ENCODE data around the gene ARHGEF3. TPM values are rescaled to one million over a fixed set of nuclear protein-coding genes. Genes with fewer than 3 reads are reported as not detected.
"Not testable (repeated sequence)": the region's sequence is repeated elsewhere in the genome, so short reads cannot be mapped to it uniquely, and the experiment has no call there.

ARHGEF3 gene
- total RNA-seq, 1 donor from 2014 or later = 59.2 TPM

DNA sequence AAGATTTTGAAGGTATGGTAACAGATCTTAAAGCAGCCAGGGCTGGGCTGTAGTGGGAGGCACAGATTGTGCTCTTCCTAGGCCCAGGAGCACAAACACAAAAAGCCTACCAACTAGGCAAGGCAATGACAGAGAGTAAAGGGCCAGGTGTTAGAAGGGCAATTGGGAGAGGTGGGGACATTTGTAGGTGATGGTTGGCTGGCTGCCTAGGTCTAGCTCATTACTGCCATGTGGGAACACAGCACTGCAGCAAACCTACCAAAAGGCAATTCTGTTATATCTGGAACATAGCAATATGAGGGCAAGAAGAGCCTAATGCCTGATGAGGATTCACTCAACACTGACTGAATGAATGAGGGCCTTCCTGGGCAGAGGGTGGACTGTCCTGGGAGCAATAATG, 30.4 kb downstream of the ARHGEF3 start:
- peaks cover 68% of the 10 kb centered on the region for H3K4me1 Mint-ChIP-seq (ENCODE audit: low read depth)
- H3K27ac Mint-ChIP-seq = peak overlapping the region; percentile 34
- H3K9me3 Mint-ChIP-seq = no peaks in the 10 kb centered on the region
- no peak for DNase-seq (ENCODE audit: low spot score)
- no peaks in the 10 kb centered on the region for H3K27me3 Mint-ChIP-seq (ENCODE audit: insufficient read depth)
- H3K4me3 Mint-ChIP-seq = no peak overlapping the region
- intact Hi-C loops (cut with micrococcal nuclease) = no loop called here
- peaks cover 59% of the 10 kb centered on the region for H3K36me3 Mint-ChIP-seq (ENCODE audit: low read depth)

GRCh38 chr3:56769116-56769707, 32.5 kb downstream of the ARHGEF3 start:
- H3K36me3 Mint-ChIP-seq (ENCODE audit: low read depth) = peaks cover 63% of the 10 kb centered on the region
- no peak for DNase-seq (ENCODE audit: low spot score)
- H3K4me1 Mint-ChIP-seq (ENCODE audit: low read depth) = peaks cover 70% of the 10 kb centered on the region
- H3K27ac Mint-ChIP-seq = peak overlapping the region; percentile 38
- intact Hi-C loops (cut with micrococcal nuclease) = no loop called here
- no peaks in the 10 kb centered on the region for H3K27me3 Mint-ChIP-seq (ENCODE audit: insufficient read depth)
- H3K4me3 Mint-ChIP-seq = no peak overlapping the region
- H3K9me3 Mint-ChIP-seq = no peaks in the 10 kb centered on the region

- no peak for DNase-seq (ENCODE audit: low spot score)
- Mint-ChIP-seq H3K9me3 (no peaks in the 10 kb centered on the region), H3K4me3 (no peak overlapping the region), H3K27ac (peak overlapping the region; percentile 7), H3K4me1 (ENCODE audit: low read depth) (peaks cover 75% of the 10 kb centered on the region), H3K36me3 (ENCODE audit: low read depth) (peaks cover 59% of the 10 kb centered on the region), H3K27me3 (ENCODE audit: insufficient read depth) (no peaks in the 10 kb centered on the region)
- intact Hi-C loops (cut with micrococcal nuclease) = no loop called here
These were observed 36.7 kb downstream of the ARHGEF3 start for GRCh38 chr3:56764904-56765547.

DNA sequence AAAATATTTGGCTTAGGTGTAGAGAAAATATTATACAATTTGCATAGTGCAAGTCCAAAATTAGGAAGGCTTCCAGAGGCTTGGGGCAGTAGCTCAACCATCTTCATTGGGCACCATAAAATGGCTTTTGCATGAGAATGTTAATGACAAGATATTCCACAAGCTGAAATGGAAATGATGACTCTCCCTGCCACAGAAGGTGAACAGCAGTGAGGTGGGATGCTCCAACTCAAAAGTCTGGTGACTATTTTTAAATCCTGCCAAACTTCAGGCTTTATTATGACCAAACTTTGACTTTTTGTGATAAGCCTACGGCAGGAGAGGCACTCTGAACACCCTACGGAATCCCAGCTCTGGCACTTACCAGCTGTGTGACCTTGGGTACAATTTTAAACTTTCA, 37.6 kb downstream of the ARHGEF3 start:
- Mint-ChIP-seq H3K36me3 (ENCODE audit: low read depth) (peaks cover 57% of the 10 kb centered on the region), H3K27me3 (ENCODE audit: insufficient read depth) (no peaks in the 10 kb centered on the region), H3K4me1 (ENCODE audit: low read depth) (peaks cover 75% of the 10 kb centered on the region), H3K27ac (peak overlapping the region; percentile 15), H3K4me3 (no peak overlapping the region), H3K9me3 (no peaks in the 10 kb centered on the region)
- DNase-seq (ENCODE audit: low spot score) = no peak
- intact Hi-C loops (cut with micrococcal nuclease) = no loop called here

DNA sequence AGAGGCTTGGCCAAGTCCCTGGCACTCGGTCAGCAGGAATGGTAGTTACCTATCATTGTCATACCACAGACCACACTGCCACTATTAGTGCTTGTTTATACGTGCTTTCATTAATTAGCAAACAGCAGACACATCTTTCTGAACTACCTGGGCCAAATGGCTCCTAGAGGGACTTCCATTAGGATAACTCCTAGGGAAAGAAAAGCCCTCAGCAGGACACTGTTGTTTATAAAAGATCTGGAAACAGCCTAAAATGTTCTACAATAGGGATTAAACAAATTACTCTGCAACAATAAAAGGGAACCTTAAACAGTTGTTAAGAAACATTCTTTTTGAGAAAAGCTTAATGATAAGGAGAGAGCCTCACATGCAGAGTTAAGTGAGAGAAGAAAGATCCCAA, 38.5 kb downstream of the ARHGEF3 start:
- peaks cover 54% of the 10 kb centered on the region for H3K36me3 Mint-ChIP-seq (ENCODE audit: low read depth)
- H3K27ac Mint-ChIP-seq = no peak overlapping the region
- no peaks in the 10 kb centered on the region for H3K27me3 Mint-ChIP-seq (ENCODE audit: insufficient read depth)
- H3K9me3 Mint-ChIP-seq = no peaks in the 10 kb centered on the region
- no peak overlapping the region for H3K4me3 Mint-ChIP-seq
- H3K4me1 Mint-ChIP-seq (ENCODE audit: low read depth) = peaks cover 75% of the 10 kb centered on the region
- intact Hi-C loops (cut with micrococcal nuclease) = no loop called here
- no peak for DNase-seq (ENCODE audit: low spot score)

- no peak for DNase-seq (ENCODE audit: low spot score)
- Mint-ChIP-seq H3K36me3 (ENCODE audit: low read depth) (peaks cover 54% of the 10 kb centered on the region), H3K9me3 (no peaks in the 10 kb centered on the region), H3K4me3 (no peak overlapping the region), H3K4me1 (ENCODE audit: low read depth) (peaks cover 75% of the 10 kb centered on the region), H3K27me3 (ENCODE audit: insufficient read depth) (no peaks in the 10 kb centered on the region), H3K27ac (no peak overlapping the region)
- intact Hi-C loops (cut with micrococcal nuclease) = no loop called here
These were observed 39.0 kb downstream of the ARHGEF3 start for GRCh38 chr3:56762718-56763117.

DNA sequence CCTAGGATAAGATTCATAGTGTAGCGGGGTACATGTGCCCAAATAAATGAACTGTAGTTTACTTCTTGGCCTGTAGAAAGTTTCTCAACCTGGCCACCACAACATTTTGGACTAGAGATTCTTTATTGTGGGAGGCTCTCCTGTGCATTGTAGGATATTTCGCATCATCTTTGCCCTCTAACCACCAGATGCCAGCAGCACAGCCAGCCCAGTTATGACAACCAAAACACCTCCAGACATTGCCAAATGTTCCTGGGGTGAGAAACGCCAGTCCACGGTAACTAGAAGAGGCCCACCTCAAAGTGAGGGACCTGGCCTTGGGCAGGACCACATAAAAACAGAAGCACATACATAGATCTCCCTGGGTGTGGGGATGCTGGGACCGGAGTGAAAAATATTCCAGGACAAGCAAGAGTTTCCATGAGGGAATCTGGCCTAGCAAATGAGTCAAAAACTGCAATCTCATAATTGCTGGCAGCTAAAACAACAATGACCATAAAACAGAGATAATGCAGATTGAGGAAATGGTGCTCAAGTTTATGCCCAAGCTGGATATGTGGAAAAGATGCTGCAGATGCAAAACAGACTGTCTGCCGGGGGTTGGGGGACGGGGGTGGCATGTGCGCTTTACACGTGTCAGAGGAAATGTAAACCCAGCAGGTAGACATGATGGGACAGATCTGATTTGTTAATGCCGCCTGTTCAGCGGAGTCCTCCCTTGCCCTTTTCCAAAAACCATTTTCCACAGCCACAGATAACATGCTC, 39.7 kb downstream of the ARHGEF3 start:
- Mint-ChIP-seq H3K4me3 (no peak overlapping the region), H3K27me3 (ENCODE audit: insufficient read depth) (no peaks in the 10 kb centered on the region), H3K36me3 (ENCODE audit: low read depth) (peaks cover 54% of the 10 kb centered on the region), H3K9me3 (no peaks in the 10 kb centered on the region), H3K4me1 (ENCODE audit: low read depth) (peaks cover 75% of the 10 kb centered on the region), H3K27ac (peak overlapping the region; percentile 15)
- no peak for DNase-seq (ENCODE audit: low spot score)
- intact Hi-C loops (cut with micrococcal nuclease) = no loop called here

DNA sequence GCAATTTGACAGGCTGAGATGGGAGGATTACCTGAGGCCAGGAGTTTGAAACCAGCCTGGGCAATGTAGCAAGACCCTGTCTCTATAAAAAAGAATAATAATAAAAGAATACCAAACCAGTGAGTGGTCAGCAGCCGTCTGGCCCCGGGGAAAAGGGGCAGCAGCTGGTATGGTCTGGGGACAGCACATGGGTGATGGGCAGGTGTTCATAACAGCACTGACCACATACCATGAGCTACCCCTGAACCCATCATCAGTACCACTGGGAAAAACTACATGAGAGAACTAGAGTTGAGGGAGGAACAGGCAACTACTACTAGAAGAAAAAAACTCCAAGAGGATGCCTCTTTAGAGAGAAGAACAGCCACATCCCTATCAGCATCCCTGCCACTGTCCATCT, 40.7 kb downstream of the ARHGEF3 start:
- DNase-seq (ENCODE audit: low spot score) = no peak
- Mint-ChIP-seq H3K36me3 (ENCODE audit: low read depth) (peaks cover 54% of the 10 kb centered on the region), H3K4me1 (ENCODE audit: low read depth) (peaks cover 79% of the 10 kb centered on the region), H3K9me3 (no peaks in the 10 kb centered on the region), H3K4me3 (no peak overlapping the region), H3K27me3 (ENCODE audit: insufficient read depth) (no peaks in the 10 kb centered on the region), H3K27ac (no peak overlapping the region)
- intact Hi-C loops (cut with micrococcal nuclease) = no loop called here

DNA sequence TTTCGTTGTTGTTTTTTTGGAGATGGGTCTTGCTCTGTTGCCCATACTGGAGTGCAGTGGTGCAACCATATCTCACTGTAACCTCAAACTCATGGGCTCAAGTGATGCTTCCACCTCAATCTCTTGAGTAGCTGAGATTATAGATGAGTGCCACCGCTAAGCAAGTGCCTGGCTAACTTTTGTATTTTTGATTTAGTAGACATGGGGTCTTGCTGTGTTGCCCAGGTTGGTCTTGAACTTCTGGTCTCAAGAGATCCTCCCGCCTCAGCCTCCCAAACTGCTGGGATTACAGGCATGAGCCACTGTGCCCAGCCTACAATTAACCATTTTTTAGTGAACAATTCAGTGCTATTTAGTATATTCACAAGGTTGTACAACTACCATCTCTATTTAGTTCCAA, 42.2 kb downstream of the ARHGEF3 start:
- peaks cover 80% of the 10 kb centered on the region for H3K4me1 Mint-ChIP-seq (ENCODE audit: low read depth)
- no peaks in the 10 kb centered on the region for H3K27me3 Mint-ChIP-seq (ENCODE audit: insufficient read depth)
- peak overlapping the region; percentile 53 for H3K4me3 Mint-ChIP-seq
- H3K9me3 Mint-ChIP-seq = no peaks in the 10 kb centered on the region
- H3K27ac Mint-ChIP-seq = peak overlapping the region; percentile 64
- H3K36me3 Mint-ChIP-seq (ENCODE audit: low read depth) = peaks cover 58% of the 10 kb centered on the region
- no peak for DNase-seq (ENCODE audit: low spot score)
- intact Hi-C loops (cut with micrococcal nuclease) = no loop called here

DNA sequence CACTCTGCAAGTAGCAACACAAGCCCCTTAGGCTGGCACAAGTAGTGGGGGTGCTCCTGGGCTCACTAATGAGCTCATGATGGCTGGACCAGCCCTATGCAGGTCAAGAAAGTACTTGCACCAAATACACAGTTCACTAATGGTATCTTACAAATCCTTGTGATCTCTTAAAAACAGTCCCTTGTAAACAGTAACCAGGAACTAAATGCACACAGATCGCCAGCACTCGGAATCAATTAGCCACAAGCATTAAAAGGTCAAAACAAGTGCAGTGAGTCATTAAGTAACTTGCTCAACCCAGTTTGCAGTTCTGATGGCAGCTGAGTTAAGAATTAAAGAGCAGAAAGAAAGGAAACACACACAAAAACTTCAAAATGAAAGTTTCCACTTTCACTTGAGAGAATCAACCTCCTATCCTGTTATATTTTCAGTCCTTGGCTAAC, 43.2 kb downstream of the ARHGEF3 start:
- Mint-ChIP-seq H3K9me3 (no peaks in the 10 kb centered on the region), H3K27me3 (ENCODE audit: insufficient read depth) (no peaks in the 10 kb centered on the region), H3K36me3 (ENCODE audit: low read depth) (peaks cover 59% of the 10 kb centered on the region), H3K27ac (peak overlapping the region; percentile 79), H3K4me1 (ENCODE audit: low read depth) (peaks cover 81% of the 10 kb centered on the region), H3K4me3 (peak overlapping the region; percentile 53)
- DNase-seq (ENCODE audit: low spot score) = peak; percentile 9
- intact Hi-C loops (cut with micrococcal nuclease) = loop anchor here (1.0 kb wide), 5 partner anchors 26 to 160 kb away; no protein-coding TSS in a partner anchor

- intact Hi-C loops (cut with micrococcal nuclease) = loop anchor here (1.0 kb wide), 5 partner anchors 26 to 160 kb away; no protein-coding TSS in a partner anchor
- peak overlapping the region; percentile 79 for H3K27ac Mint-ChIP-seq
- H3K4me3 Mint-ChIP-seq; H3K27me3 Mint-ChIP-seq (ENCODE audit: insufficient read depth); H3K9me3 Mint-ChIP-seq; DNase-seq (ENCODE audit: low spot score): not testable (repeated sequence)
- peaks cover 83% of the 10 kb centered on the region for H3K4me1 Mint-ChIP-seq (ENCODE audit: low read depth)
- peaks cover 61% of the 10 kb centered on the region for H3K36me3 Mint-ChIP-seq (ENCODE audit: low read depth)
These were observed 43.7 kb downstream of the ARHGEF3 start for GRCh38 chr3:56758042-56758441.

- DNase-seq (ENCODE audit: low spot score) = peak; percentile 12
- H3K36me3 Mint-ChIP-seq (ENCODE audit: low read depth) = peaks cover 59% of the 10 kb centered on the region
These were observed 46.9 kb downstream of the ARHGEF3 start for GRCh38 chr3:56754741-56755417.

More at GRCh38 chr3:56754741-56755417, 46.9 kb downstream of the ARHGEF3 start:
- no peaks in the 10 kb centered on the region for H3K27me3 Mint-ChIP-seq (ENCODE audit: insufficient read depth)
- peaks cover 78% of the 10 kb centered on the region for H3K4me1 Mint-ChIP-seq (ENCODE audit: low read depth)
- peak overlapping the region; percentile 94 for H3K27ac Mint-ChIP-seq
- H3K4me3 Mint-ChIP-seq = peak overlapping the region; percentile 87
- H3K9me3 Mint-ChIP-seq = peaks cover 3% of the 10 kb centered on the region
- intact Hi-C loops (cut with micrococcal nuclease) = loop anchor here (5.0 kb wide), 1 partner anchor 623 kb away; no protein-coding TSS in a partner anchor
